SH-SY5Y (cell line): ENCODE measurements around the gene SBNO2.

Source experiments
- GATA2 ChIP-seq: IDR thresholded peaks from 2 replicates; pipeline ENCODE4 v1.6.1; 2011; ENCODE audit warnings: mild to moderate bottlenecking, low read depth, low read length
- GATA3 ChIP-seq: IDR thresholded peaks from 2 replicates; pipeline ENCODE4 v1.6.1; 2011; ENCODE audit warnings: low read depth, mild to moderate bottlenecking, low read length, moderate library complexity

DNA sequence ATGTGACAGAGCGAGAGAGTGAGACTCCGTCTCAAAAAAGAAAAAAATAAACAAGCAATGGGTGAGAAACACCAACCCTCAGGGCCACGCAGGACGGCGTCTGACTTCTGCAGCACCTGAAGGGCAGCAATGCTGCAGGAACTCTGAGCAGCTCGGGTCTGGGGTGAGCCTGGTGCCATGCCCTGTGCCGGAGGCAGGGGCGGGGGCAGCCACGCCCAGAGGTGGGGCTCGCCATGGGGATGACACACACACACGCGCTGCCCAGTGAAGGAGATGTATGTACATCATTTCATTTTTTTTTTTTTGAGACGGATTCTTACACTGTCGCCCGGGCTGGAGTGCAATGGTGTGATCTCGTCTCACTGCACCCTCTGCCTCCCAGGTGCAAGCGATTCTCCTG lies 46.0 kb downstream of the SBNO2 start:
- no peak for TF ChIP-seq GATA3
- no peak for TF ChIP-seq GATA2
